ENCODE data around the gene LPP.

Gene LPP

DNA sequence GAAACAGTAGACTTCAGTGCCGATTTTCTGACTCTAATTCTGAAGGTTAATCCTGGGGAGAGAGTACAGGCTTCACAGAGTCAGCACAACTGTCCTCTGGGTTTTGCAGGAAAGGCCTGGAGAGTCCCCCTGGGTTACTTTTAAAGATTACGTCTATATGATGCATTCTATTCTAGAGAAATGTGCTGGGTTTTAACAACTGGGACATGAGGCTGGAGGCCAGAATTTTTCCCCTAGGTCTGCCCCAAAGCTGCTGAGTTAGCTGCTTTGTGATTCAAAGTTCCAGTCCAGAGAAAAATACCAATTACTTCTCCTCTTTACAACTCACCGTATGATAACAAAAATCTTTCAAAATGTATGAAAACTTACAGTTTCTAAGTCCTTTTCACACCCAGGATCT is 777.1 kb downstream of the LPP start:
- Histone ChIP-seq H3K4me2 (ENCODE audit: insufficient read depth, low read length) (no peak overlapping the region), H3K4me3 (ENCODE audit: low read depth in 1 of 2, low read length in 2 of 2) (no peak overlapping the region), H3K27ac (ENCODE audit: low read length) (no peak overlapping the region), H2AFZ (ENCODE audit: low read depth, low read length) (no peak overlapping the region), H4K20me1 (ENCODE audit: insufficient read depth, low read length) (no peaks in the 10 kb centered on the region), H3K9ac (ENCODE audit: low read depth, low read length) (no peak overlapping the region), H3K79me2 (ENCODE audit: insufficient read depth, low read length) (no peaks in the 10 kb centered on the region), H3K4me1 (ENCODE audit: insufficient read depth, low read length) (no peaks in the 10 kb centered on the region), H3K36me3 (ENCODE audit: insufficient read depth, low read length) (no peaks in the 10 kb centered on the region), H3K9me3 (ENCODE audit: insufficient read depth, low read length, severe bottlenecking) (no peaks in the 10 kb centered on the region), H3K27me3 (ENCODE audit: insufficient read depth, low read length, poor library complexity) (no peaks in the 10 kb centered on the region)
- DNase-seq (no peak), ATAC-seq (ENCODE audit: insufficient read depth, low read depth) (no peak)
- TF ChIP-seq EZH2 (IDR thresholded peaks at IDR 0.05; ENCODE audit: borderline replicate concordance, low read depth, low read length, severe bottlenecking) (no peak), CTCF (IDR thresholded peaks at IDR 0.05; ENCODE audit: borderline replicate concordance, extremely low read depth, low read length, poor library complexity, severe bottlenecking) (no peak)

DNA sequence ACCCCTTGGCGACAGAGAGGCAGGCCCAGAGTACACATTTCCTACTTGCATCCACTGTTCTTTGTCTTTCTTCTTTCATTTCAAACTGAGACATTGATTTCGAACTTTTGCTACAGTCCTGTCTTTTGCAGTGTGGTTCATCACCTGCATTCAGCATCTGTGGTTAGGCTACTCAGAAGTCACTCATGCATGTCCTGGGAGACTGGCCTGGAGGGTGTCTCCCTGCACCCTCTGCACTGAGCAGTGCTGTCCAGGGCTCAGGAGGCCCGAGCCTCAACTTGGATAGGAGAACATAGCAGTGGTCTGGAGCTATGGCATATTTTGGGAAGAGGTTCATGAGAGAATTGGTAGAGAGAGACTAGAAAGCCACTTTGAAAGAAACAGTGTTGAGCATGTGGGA is 777.6 kb downstream of the LPP start:
- TF ChIP-seq CTCF (IDR thresholded peaks at IDR 0.05; ENCODE audit: borderline replicate concordance, extremely low read depth, low read length, poor library complexity, severe bottlenecking) (no peak), EZH2 (IDR thresholded peaks at IDR 0.05; ENCODE audit: borderline replicate concordance, low read depth, low read length, severe bottlenecking) (no peak)

GRCh38 chr3:188934989-188935388 is 781.0 kb downstream of the LPP start:
- H3K36me3 ChIP-seq (ENCODE audit: insufficient read depth, low read length): no peaks in the 10 kb centered on the region
- no peaks in the 10 kb centered on the region for H3K79me2 ChIP-seq (ENCODE audit: insufficient read depth, low read length)
- no peak overlapping the region for H2AFZ ChIP-seq (ENCODE audit: low read depth, low read length)
- no peak overlapping the region for H3K27ac ChIP-seq (ENCODE audit: low read length)
- H3K4me3 ChIP-seq (ENCODE audit: low read depth in 1 of 2, low read length in 2 of 2): no peak overlapping the region
- TF ChIP-seq CTCF (IDR thresholded peaks at IDR 0.05; ENCODE audit: borderline replicate concordance, extremely low read depth, low read length, poor library complexity, severe bottlenecking) (no peak), EZH2 (IDR thresholded peaks at IDR 0.05; ENCODE audit: borderline replicate concordance, low read depth, low read length, severe bottlenecking) (no peak)
- H3K4me2 ChIP-seq (ENCODE audit: insufficient read depth, low read length): no peak overlapping the region
- H3K9me3 ChIP-seq (ENCODE audit: insufficient read depth, low read length, severe bottlenecking): no peaks in the 10 kb centered on the region
- no peak for DNase-seq
- no peaks in the 10 kb centered on the region for H4K20me1 ChIP-seq (ENCODE audit: insufficient read depth, low read length)
- H3K4me1 ChIP-seq (ENCODE audit: insufficient read depth, low read length): no peaks in the 10 kb centered on the region
- no peak overlapping the region for H3K9ac ChIP-seq (ENCODE audit: low read depth, low read length)
- no peak for ATAC-seq (ENCODE audit: insufficient read depth, low read depth)
- H3K27me3 ChIP-seq (ENCODE audit: insufficient read depth, low read length, poor library complexity): no peaks in the 10 kb centered on the region

More for the DNA sequence above, 777.6 kb downstream of the LPP start:
- no peak for DNase-seq
- Histone ChIP-seq H3K9me3 (ENCODE audit: insufficient read depth, low read length, severe bottlenecking) (no peaks in the 10 kb centered on the region), H3K4me1 (ENCODE audit: insufficient read depth, low read length) (no peaks in the 10 kb centered on the region), H3K4me2 (ENCODE audit: insufficient read depth, low read length) (no peak overlapping the region), H3K27ac (ENCODE audit: low read length) (no peak overlapping the region), H3K9ac (ENCODE audit: low read depth, low read length) (no peak overlapping the region), H4K20me1 (ENCODE audit: insufficient read depth, low read length) (no peaks in the 10 kb centered on the region), H3K4me3 (ENCODE audit: low read depth in 1 of 2, low read length in 2 of 2) (no peak overlapping the region), H3K79me2 (ENCODE audit: insufficient read depth, low read length) (no peaks in the 10 kb centered on the region), H3K36me3 (ENCODE audit: insufficient read depth, low read length) (no peaks in the 10 kb centered on the region), H2AFZ (ENCODE audit: low read depth, low read length) (no peak overlapping the region), H3K27me3 (ENCODE audit: insufficient read depth, low read length, poor library complexity) (no peaks in the 10 kb centered on the region)
- ATAC-seq (ENCODE audit: insufficient read depth, low read depth): peak; percentile 58

DNA sequence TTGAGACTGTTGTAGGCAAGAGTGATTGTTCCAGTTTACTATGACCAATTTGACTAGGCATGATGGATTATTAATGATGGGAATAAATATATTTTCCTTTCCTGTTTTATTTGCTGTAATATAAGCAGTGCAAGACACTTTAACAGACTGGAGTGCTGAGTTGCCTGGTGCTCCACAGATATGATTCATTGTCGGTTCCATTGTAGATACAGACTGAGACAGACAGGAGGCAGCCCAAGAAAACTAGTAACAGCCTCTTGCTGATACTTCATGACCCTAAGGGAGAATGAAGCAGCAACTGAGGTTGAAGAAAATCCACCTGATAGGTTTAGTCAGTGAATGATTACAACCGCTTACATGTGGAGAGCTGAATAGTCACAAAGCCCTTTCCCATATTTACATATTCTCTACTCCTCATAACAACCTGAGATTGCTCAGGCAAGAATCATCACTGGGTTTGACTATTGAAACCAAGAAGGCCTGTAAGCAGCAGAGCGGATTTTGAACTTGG is 782.7 kb downstream of the LPP start:
- H3K9ac ChIP-seq (ENCODE audit: low read depth, low read length): no peak overlapping the region
- H3K4me1 ChIP-seq (ENCODE audit: insufficient read depth, low read length): no peaks in the 10 kb centered on the region
- no peak overlapping the region for H2AFZ ChIP-seq (ENCODE audit: low read depth, low read length)
- TF ChIP-seq EZH2 (IDR thresholded peaks at IDR 0.05; ENCODE audit: borderline replicate concordance, low read depth, low read length, severe bottlenecking): no peak
- no peak for TF ChIP-seq CTCF (IDR thresholded peaks at IDR 0.05; ENCODE audit: borderline replicate concordance, extremely low read depth, low read length, poor library complexity, severe bottlenecking)
- no peak overlapping the region for H3K4me3 ChIP-seq (ENCODE audit: low read depth in 1 of 2, low read length in 2 of 2)
- H4K20me1 ChIP-seq (ENCODE audit: insufficient read depth, low read length): no peaks in the 10 kb centered on the region
- no peak overlapping the region for H3K4me2 ChIP-seq (ENCODE audit: insufficient read depth, low read length)
- no peak for ATAC-seq (ENCODE audit: insufficient read depth, low read depth)
- H3K9me3 ChIP-seq (ENCODE audit: insufficient read depth, low read length, severe bottlenecking): no peaks in the 10 kb centered on the region
- H3K36me3 ChIP-seq (ENCODE audit: insufficient read depth, low read length): no peaks in the 10 kb centered on the region
- H3K27ac ChIP-seq (ENCODE audit: low read length): no peak overlapping the region
- H3K27me3 ChIP-seq (ENCODE audit: insufficient read depth, low read length, poor library complexity): no peaks in the 10 kb centered on the region
- no peak for DNase-seq
- H3K79me2 ChIP-seq (ENCODE audit: insufficient read depth, low read length): no peaks in the 10 kb centered on the region

Data from DND-41 (cell line).